GM12878 (cell line): ENCODE results near the gene ZIC5.

Source experiments
- ATF3 ChIP-seq: IDR thresholded peaks from 2 replicates; pipeline ENCODE4 v1.6.1; 2011; ENCODE audit warnings: low read depth, mild to moderate bottlenecking, low read length, moderate library complexity, borderline replicate concordance; ENCODE audit errors: extremely low read depth
- BHLHE40 ChIP-seq, 2 experiments: fragments of 450-650 bp in 1 of 2; IDR thresholded peaks; 2 replicates each; pipeline ENCODE4 v1.6.1; 2011 to 2017; ENCODE audit warnings: low read depth in 2 of 2, borderline replicate concordance in 1 of 2, improper control_type of control experiment in 1 of 2, low read length in 1 of 2, mild to moderate bottlenecking in 1 of 2
- CTCF ChIP-seq, 3 experiments: IDR thresholded peaks in 2 of 3; conservative IDR thresholded peaks in 1 of 3; 2 replicates each; pipeline ENCODE4 v1.5.1; 2011; ENCODE audit warnings: low read depth in 3 of 3, low read length in 3 of 3, mild to moderate bottlenecking in 3 of 3, control low read depth in 2 of 3, moderate library complexity in 2 of 3, inconsistent platforms in 1 of 3, mixed read lengths in 1 of 3; ENCODE audit not compliant: control insufficient read depth in 2 of 3, insufficient read depth in 1 of 3; ENCODE audit errors: extremely low read depth in 1 of 3
- HCFC1 ChIP-seq: fragments of 150-350 bp; IDR thresholded peaks from 2 replicates; pipeline ENCODE4 v1.6.1; 2014; ENCODE audit warnings: low read length
- JUND ChIP-seq: IDR thresholded peaks from 2 replicates; pipeline ENCODE4 v1.6.1; 2012; ENCODE audit warnings: low read depth, mild to moderate bottlenecking, low read length, improper control_type of control experiment, moderate library complexity
- NR2C2 ChIP-seq: IDR thresholded peaks from 2 replicates; pipeline ENCODE4 v1.6.1; 2011; ENCODE audit warnings: borderline replicate concordance, low read depth; ENCODE audit not compliant: control insufficient read depth, insufficient read length
- POLR2AphosphoS2 ChIP-seq: IDR thresholded peaks from 2 replicates; pipeline ENCODE4 v1.6.1; 2011; ENCODE audit warnings: low read depth, mild to moderate bottlenecking, low read length, improper control_type of control experiment, moderate library complexity
- POLR2AphosphoS5 ChIP-seq: IDR thresholded peaks from 2 replicates; pipeline ENCODE4 v1.6.1; 2011; ENCODE audit warnings: mild to moderate bottlenecking, low read length, inconsistent platforms
- SP1 ChIP-seq: IDR thresholded peaks from one replicate; pipeline ENCODE4 v1.6.1; 2011; ENCODE audit warnings: low read depth, low read length

GRCh38 chr13:99941911-99942310, 29.7 kb downstream of the ZIC5 start:
- TF ChIP-seq POLR2AphosphoS2 (no peak), CTCF (IDR thresholded peaks at IDR 0.05 in 2 of 3, conservative IDR thresholded peaks at IDR 0.05 in 1 of 3; ENCODE audit: control insufficient read depth in 2 of 3, extremely low read depth in 1 of 3, insufficient read depth in 1 of 3, low read depth in 3 of 3, low read length in 3 of 3) (no peak), ATF3 (no peak), NR2C2 (no peak), BHLHE40 (IDR thresholded peaks at IDR 0.05; ENCODE audit: borderline replicate concordance in 1 of 2, low read depth in 2 of 2, low read length in 1 of 2) (no peak), SP1 (no peak), HCFC1 (no peak), POLR2AphosphoS5 (no peak), JUND (no peak)
